Measurements from ENCODE around the gene ITGB1BP1. TPM values are rescaled to one million over a fixed set of nuclear protein-coding genes. Genes with fewer than 3 reads are reported as not detected.

Gene ITGB1BP1
- total RNA-seq, 2 experiments from 2014 or later, result 171 to 180 TPM

DNA sequence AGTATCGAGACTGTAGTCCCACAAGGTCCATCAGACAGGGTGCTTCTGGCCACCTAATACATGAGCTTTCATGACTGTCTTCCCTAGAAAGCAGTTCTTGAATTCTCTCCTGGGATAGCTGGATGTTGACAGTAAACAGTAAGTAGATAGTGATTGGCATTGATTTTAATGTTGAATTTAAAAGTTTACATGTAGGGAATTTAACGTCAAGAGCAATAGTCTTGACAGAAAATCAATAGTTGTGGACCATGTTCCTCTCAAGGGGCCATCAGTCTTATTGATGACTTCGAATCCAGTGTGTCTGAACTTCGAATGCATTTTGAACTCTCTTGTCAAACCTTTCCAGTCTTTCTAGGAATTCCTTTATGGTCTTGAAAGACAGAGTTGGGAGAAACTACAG lies 63.9 kb downstream of the ITGB1BP1 start:
- Mint-ChIP-seq H3K4me1 (no peaks in the 10 kb centered on the region), H3K4me3 (no peak overlapping the region), H3K36me3 (no peaks in the 10 kb centered on the region), H3K27ac (no peak overlapping the region), H3K27me3 (peaks cover 23% of the 10 kb centered on the region), H3K9me3 (no peaks in the 10 kb centered on the region)
- no peak for DNase-seq

- Mint-ChIP-seq H3K4me1 (no peaks in the 10 kb centered on the region), H3K9me3 (no peaks in the 10 kb centered on the region), H3K4me3 (no peak overlapping the region), H3K27ac (no peak overlapping the region), H3K27me3 (peaks cover 25% of the 10 kb centered on the region), H3K36me3 (no peaks in the 10 kb centered on the region)
- DNase-seq, result no peak
Observed at GRCh38 chr2:9358846-9359245, 64.5 kb downstream of the ITGB1BP1 start.

DNA sequence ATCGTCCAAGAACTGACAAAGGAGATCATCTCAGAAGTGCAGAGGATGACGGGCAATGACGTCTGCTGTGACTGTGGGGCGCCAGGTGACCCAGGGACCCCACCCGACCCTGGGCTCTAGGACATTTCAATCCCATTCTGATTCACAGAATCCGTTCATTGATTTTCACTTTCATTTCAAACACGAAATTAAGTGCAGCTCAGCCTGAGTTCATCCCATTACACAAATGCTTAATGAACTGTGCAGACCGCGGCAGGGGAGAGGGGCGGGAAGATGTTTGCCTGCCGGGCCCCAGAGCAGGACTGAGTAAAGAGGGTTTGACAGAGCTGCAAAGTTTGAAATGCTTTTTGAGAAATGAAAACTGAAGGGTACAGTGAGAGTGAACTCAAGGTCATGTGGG lies 67.1 kb downstream of the ITGB1BP1 start:
- Mint-ChIP-seq H3K4me1 (no peaks in the 10 kb centered on the region), H3K36me3 (no peaks in the 10 kb centered on the region), H3K27me3 (peaks cover 22% of the 10 kb centered on the region), H3K9me3 (no peaks in the 10 kb centered on the region), H3K27ac (no peak overlapping the region), H3K4me3 (no peak overlapping the region)
- no peak for DNase-seq

- Mint-ChIP-seq H3K27me3 (peaks cover 22% of the 10 kb centered on the region), H3K4me3 (no peak overlapping the region), H3K9me3 (no peaks in the 10 kb centered on the region), H3K4me1 (no peaks in the 10 kb centered on the region), H3K36me3 (no peaks in the 10 kb centered on the region), H3K27ac (no peak overlapping the region)
- no peak for DNase-seq
Observed at GRCh38 chr2:9355716-9356115, 67.6 kb downstream of the ITGB1BP1 start.

DNA sequence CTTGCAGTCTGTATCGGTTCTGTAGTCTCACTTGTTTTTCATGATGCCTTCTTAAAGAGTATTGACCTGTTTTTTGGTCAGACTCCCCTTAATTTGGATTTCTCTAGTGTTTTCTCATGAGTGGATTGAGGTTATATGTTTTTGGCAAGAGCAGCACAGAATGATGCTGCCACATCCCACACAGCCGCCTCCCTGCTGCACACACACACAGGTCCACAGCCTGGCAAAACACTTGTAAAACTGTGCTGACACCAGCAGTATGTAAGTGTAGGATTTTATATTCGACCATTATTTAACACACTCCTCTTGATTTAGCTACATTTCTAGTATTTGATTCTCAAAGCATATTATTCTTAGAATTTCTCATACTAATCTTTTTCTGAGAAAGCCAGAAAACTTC lies 68.1 kb downstream of the ITGB1BP1 start:
- Mint-ChIP-seq H3K4me3 (no peak overlapping the region), H3K36me3 (no peaks in the 10 kb centered on the region), H3K4me1 (no peaks in the 10 kb centered on the region)

DNA sequence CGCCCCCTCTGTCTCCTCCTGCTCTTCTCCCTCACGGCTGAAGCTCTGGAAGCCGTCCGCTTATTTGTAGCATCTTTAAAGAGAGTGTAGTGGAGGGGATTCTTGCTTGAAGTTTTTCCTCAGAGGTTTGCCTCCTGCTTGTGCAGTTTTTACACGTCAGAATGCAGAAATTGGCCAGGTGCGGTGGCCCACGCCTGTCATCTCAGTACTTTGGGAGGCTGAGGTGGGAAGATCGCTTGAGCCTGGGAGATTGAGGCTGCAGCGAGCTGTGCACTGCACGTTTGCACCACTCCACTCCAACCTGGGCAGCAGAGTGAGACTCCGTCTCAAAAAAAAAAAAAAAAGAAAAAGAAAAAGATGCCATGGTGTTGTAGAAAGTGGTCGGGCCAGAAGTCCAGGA lies 69.0 kb downstream of the ITGB1BP1 start:
- Mint-ChIP-seq H3K9me3 (no peaks in the 10 kb centered on the region), H3K36me3 (no peaks in the 10 kb centered on the region), H3K27me3 (peaks cover 18% of the 10 kb centered on the region), H3K4me3 (no peak overlapping the region), H3K4me1 (no peaks in the 10 kb centered on the region), H3K27ac (no peak overlapping the region)
- DNase-seq, result no peak

More for the DNA sequence above, 68.1 kb downstream of the ITGB1BP1 start:
- no peak for DNase-seq
- H3K27ac Mint-ChIP-seq, result no peak overlapping the region
- peaks cover 22% of the 10 kb centered on the region for H3K27me3 Mint-ChIP-seq
- no peaks in the 10 kb centered on the region for H3K9me3 Mint-ChIP-seq

Other genes with a start within 250 kb of the ITGB1BP1 start
- under 1 TPM; 0.04 to 0.12 TPM for gene ASAP2, start 216.7 kb downstream of the ITGB1BP1 start, total RNA-seq
- gene CPSF3, start 126 bp upstream of the ITGB1BP1 start, total RNA-seq, result 10 to 100 TPM; 83.8 to 85.6 TPM
- 10 to 100 TPM; 64.6 to 66.3 TPM for gene IAH1, start 51.0 kb upstream of the ITGB1BP1 start, total RNA-seq
- gene ADAM17, start 132.3 kb upstream of the ITGB1BP1 start, total RNA-seq, result 10 to 100 TPM; 13.4 to 14.5 TPM
- gene YWHAQ, start 207.5 kb upstream of the ITGB1BP1 start, total RNA-seq, result 100 to 1,000 TPM; 314 to 317 TPM